GM21515 (cell line): ENCODE data around the gene UNC50.
"Not testable (repeated sequence)": the region's sequence is repeated elsewhere in the genome, so short reads cannot be mapped to it uniquely, and the experiment has no call there.

ENCODE experiments used
- ATAC-seq: cut with Tn5 transposase; IDR thresholded peaks from one replicate; pipeline ENCODE4 v1.9.1; 2021; ENCODE audit not compliant: unreplicated experiment

Gene UNC50

DNA sequence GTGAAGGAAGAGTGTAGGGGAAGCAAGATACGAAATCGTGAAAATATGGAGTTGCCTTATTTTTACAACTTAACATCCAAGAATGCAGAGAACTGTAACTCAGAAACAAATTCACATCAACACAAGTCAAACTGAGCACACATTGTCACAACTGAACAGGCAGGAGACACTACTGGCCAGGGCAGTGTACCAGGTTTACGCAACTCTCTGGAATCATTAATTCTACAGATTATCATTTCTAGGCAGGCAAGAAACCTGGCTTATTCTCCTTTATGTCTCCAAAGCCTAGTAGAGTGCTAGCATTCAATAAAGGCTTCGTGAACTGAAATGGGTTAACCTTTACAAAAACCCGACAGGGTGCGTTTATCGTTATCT lies 661 bp upstream of the UNC50 start:
- no peak for ATAC-seq

GRCh38 chr2:98608962-98609604 lies 694 bp downstream of the UNC50 start:
- no peak for ATAC-seq

DNA sequence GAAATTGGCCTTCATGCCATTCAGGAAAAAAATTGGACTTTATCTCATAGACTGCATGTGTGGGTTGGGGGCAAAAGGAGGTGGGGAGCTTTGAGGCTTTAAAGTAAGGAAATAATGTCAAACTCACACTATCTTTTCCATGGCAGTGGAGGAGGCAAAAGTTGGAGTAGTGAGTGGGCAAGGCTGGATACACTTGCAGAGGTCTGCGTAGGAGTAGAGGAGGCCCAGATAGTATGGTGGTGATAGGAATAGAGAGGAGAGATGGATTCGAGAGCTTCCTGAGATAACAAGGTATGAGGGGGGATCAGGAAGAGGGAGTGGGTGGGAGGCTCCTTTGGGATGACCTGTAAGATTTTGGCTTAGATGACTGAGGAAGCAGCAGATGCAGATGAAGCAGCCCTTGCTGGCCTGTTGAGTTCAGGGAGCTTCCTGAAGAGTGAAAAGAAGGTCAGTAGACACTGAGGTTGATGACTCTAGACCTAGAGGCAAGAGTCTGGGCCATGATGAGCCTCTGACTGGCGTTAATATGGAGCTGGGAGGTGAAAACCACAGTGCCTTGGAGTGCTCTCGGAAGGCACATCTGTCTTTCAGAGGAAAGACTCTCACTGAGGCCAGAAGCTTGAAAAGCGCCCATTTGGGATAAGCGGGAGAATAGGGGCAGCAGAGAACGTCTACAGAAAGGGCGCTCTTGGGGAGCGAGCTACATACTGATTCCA lies 5.8 kb downstream of the UNC50 start:
- no peak for ATAC-seq

DNA sequence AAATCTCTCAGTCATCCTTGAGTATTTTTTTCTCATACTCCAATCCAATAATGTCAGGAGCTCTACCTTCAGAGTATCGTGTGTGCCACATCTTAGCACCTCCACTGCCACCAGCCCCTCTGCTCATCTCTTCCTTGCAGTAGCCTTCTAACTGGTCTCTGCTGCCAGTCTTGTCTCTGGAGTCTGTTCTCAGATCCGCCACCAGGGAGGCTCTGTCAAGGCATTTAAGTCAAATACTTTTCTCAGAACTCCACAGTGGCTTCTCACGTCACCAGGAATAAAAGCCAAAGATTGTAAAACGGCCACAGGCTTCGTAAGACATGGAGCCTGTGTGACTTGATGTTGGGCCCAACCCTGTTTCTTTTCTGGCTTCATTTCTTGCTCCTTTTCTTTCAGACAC lies 7.1 kb downstream of the UNC50 start:
- ATAC-seq, result no peak

DNA sequence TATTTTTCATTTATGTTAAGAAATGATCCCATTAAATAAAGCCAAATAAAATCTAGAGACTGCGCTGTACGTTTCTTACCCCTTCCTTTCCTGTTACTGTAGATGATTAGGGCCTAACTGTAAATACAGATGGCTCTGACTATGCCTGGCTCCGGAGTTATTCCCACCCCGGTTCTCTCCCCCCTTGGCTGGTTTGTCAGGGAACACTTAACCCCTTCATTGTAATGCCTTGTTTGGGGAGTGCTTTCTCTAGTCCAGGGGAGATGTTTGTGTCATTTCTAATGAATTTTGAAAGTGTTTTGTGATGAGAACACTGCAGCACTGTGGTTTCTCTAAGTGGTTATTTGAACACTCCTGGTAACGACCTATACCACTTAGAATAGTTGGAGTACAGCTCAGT lies 8.8 kb downstream of the UNC50 start:
- ATAC-seq, result no peak

DNA sequence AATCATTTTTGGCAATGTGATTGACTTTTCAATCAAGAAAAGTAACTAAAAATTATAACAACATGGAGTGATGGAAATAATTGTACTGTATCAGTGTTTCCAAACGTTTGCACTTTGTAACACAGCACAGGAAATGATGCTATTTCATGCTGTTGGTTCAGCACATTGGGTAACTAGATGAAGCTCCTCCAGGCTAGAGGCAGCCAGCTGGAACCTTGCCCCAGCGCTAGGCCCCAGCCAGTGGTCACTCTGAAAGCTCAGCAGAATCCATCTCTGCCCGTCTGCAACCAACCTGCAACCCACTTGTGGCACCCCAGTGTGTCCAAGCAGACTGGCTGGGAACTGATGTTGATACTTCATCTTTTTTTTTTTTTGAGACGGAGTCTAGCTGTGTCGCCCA lies 15.3 kb downstream of the UNC50 start:
- no peak for ATAC-seq

GRCh38 chr2:98632351-98632750 lies 24.0 kb downstream of the UNC50 start:
- no peak for ATAC-seq

DNA sequence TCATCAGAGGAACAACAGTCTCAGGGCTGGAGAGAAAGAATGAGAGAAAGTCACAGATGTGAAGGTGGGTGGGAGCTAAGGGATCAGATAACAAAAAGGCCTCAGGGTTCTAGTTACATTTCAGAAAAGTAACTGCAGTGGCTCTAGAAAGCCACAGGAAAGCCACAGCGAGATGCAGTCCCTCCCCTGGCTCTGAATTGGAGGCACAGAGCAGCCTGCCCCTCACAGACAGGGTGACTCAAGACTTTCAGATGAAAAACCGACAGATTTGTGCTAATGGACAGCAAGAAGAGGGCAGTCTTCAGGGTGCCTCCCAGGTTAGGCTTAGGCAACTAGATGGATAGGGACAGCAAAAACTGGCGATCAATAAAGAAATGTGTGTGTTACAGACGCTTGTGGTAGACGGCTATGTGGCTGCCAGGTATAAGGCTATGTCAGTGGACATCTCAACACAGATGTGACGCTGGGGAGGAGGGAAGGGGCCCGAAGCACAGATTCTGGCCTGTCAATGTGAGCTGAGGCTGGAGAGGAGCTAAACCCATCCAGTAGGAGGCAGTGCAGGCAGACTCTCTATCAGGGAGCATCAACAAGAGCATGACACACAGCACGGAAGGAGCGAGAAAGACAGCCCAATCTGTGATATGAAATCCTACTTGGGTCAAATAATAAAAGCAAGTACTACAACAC lies 26.2 kb downstream of the UNC50 start:
- no peak for ATAC-seq

- ATAC-seq, result peak; percentile 90
These were observed 29.2 kb downstream of the UNC50 start for GRCh38 chr2:98637401-98638147.

DNA sequence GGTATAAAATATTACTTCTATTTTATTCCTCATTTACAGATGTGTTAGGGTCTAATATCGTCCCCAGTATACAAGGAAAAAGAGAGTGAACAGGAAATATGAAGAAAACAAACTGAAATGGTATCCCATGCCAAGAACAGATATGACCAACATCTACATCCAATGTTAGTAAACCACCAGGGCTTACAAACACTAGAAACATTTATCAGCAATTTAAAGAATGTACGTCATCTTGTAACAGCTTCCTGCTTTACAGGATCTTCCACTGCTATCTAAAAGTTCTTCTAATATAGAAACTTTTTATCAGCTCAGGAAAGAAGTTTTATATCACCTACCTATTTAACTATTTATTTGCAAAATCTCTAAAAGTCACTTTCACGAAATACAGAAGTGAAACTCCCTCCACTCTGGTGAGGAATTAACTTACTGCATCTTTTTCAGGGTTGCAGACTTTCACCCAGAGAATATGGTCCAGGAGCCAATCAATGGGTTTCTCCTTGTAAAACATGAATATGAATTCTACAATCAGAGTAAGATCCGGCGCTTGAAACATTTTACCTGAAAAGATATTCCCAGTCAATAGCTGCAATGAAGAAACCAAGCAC lies 35.2 kb downstream of the UNC50 start:
- ATAC-seq, result no peak

- ATAC-seq, result no peak
These were observed 39.2 kb downstream of the UNC50 start for GRCh38 chr2:98647636-98648035.

GRCh38 chr2:98648451-98648850 lies 40.1 kb downstream of the UNC50 start:
- no peak for ATAC-seq

DNA sequence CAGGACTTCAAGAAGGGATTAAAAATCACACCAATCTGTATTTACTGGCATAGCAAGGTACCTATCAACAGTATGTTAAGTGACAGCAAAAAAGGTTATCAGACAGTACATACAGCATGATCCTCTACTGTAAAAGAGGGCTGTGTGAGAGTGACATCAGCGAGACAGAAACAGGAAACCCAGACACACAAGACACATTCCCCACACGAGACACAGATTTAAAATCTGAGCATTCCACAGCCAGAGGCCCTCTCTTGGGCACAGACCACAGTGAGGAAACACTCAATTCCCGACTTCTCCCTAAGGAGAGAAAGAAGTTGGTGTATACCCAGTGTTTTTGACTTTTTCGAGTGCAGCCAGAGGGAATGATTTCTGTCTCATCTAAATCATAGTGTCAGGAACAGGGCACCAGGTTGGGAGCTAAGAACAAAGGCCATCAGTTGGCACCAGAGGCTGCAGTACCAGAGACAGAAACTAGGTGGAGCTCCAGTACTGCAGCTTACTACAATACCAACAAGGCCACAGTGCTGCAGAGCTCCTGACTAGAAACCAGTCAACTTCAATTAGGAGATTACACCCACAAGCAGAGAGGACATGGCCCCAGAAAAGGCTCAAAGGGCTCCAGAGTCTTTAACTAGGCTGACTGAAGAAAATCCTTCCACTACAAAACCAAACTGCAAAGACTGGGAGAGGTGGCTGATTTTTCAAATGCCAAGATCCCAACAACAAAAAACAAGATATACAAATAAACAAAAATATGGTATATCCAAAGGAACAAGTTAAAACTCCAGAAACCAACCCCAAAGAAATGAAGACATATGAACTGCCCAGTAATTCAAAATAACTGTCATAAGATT lies 41.0 kb downstream of the UNC50 start:
- ATAC-seq, result no peak

GRCh38 chr2:98649992-98650375 lies 41.6 kb downstream of the UNC50 start:
- ATAC-seq, result no peak

GRCh38 chr2:98650998-98651397 lies 42.6 kb downstream of the UNC50 start:
- no peak for ATAC-seq

GRCh38 chr2:98654699-98655495 lies 46.5 kb downstream of the UNC50 start:
- ATAC-seq, result no peak

- no peak for ATAC-seq
These were observed 48.4 kb downstream of the UNC50 start for GRCh38 chr2:98656800-98657199.

DNA sequence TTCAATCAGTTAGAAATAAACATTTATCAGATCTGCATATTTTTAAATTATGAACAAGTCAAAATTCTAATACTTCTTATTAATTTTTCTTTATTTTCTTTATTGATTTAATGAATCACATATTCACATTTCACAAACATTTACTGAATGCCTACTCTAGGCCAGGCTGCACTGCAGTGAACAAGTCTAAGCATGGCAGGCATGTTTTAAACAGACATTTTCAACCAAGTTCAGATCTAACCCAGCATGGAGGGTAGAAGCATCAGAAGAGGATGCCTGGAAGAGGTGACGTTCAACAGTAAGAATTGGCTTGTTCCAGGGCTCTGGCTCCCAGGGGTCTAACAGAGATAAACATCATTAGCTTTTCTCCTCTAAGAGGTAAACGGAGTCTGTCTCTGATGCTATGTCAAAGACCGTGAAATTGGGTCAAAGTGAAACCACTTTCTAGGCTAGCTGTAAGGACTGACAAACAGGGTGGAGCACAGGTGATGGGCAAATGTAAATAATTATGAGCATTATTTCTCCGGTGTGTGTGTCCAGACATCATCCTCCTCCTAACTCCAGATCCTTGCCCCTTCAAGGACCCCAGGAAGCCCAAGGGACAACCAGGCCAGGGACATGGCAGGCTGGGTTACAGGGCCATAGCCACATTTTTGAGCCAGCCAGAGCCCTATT lies 50.6 kb downstream of the UNC50 start:
- ATAC-seq, result no peak

DNA sequence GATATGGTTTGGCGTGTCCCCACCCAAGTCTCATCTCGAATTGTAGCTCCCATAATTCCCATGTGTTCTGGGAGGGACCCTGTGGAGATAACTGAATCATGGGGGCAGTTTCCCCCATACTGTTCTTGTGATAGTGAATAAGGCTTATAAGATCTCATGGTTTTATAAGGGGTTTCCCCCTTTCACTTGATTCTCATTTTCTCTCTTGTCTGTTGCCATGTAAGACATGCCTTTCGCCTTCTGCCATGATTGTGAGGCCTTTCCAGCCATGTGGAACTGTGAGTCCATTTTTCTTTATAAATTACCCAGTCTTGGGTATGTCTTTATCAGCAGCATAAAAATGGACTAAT lies 51.1 kb downstream of the UNC50 start:
- not testable (repeated sequence) for ATAC-seq
